Neuronal stem cell (in vitro differentiated cells): ENCODE results near the gene SLC12A2.
A peak's percentile ranks its signal among the peaks of the same experiment; 100 is the strongest.

ENCODE experiments used
- DNase-seq: peaks from one replicate; pipeline ENCODE4 v3.0.0-alpha.2; 2013; ENCODE audit warnings: low spot score
- H2AFZ ChIP-seq: one replicate; pipeline ENCODE4 v1.6.1; 2013; ENCODE audit warnings: mild to moderate bottlenecking, low read length, inconsistent platforms
- H2AK5ac ChIP-seq: 2 replicates; pipeline ENCODE4 v1.6.1; 2013; ENCODE audit warnings: low read depth, mild to moderate bottlenecking, inconsistent platforms, low read length, moderate library complexity, mixed read lengths
- H2BK120ac ChIP-seq: 2 replicates; pipeline ENCODE4 v1.6.1; 2013; ENCODE audit warnings: low read depth, mild to moderate bottlenecking, inconsistent platforms, low read length, moderate library complexity, mixed read lengths
- H2BK12ac ChIP-seq: one replicate; pipeline ENCODE4 v1.6.1; 2013; ENCODE audit warnings: low read length, inconsistent platforms
- H2BK15ac ChIP-seq: 2 replicates; pipeline ENCODE4 v1.6.1; 2013; ENCODE audit warnings: mild to moderate bottlenecking, low read length, inconsistent platforms, mixed read lengths
- H2BK5ac ChIP-seq: one replicate; pipeline ENCODE4 v1.6.1; 2013; ENCODE audit warnings: inconsistent platforms, mild to moderate bottlenecking, low read length, moderate library complexity
- H3K14ac ChIP-seq: one replicate; pipeline ENCODE4 v1.6.1; 2013; ENCODE audit warnings: low read length, inconsistent platforms
- H3K18ac ChIP-seq: 2 replicates; pipeline ENCODE4 v1.6.1; 2013; ENCODE audit warnings: low read length, inconsistent platforms
- H3K23ac ChIP-seq: 2 replicates; pipeline ENCODE4 v1.6.1; 2013; ENCODE audit warnings: low read depth, mild to moderate bottlenecking, mixed read lengths, low read length, inconsistent platforms; ENCODE audit not compliant: poor library complexity
- H3K27ac ChIP-seq: replicated peaks from 3 replicates; pipeline ENCODE4 v1.5.1; 2013; ENCODE audit warnings: low read length, inconsistent platforms
- H3K27me3 ChIP-seq, 3 experiments: 2 replicates each; pipeline ENCODE4 v1.6.1; 2013; ENCODE audit warnings: low read length in 3 of 3, mild to moderate bottlenecking in 2 of 3, inconsistent platforms in 1 of 3, low read depth in 1 of 3, mixed read lengths in 1 of 3, moderate library complexity in 1 of 3; ENCODE audit not compliant: control insufficient read depth in 3 of 3, insufficient read depth in 3 of 3
- H3K36me3 ChIP-seq, 2 donors: replicated peaks in 1 of 2; 2 replicates each; pipeline ENCODE4 v1.6.1; 2013; ENCODE audit warnings: low read length in 2 of 2; ENCODE audit not compliant: control insufficient read depth in 2 of 2, insufficient read depth in 2 of 2
- H3K4ac ChIP-seq: 2 replicates; pipeline ENCODE4 v1.6.1; 2013; ENCODE audit warnings: inconsistent platforms, mild to moderate bottlenecking, low read length, moderate library complexity
- H3K4me1 ChIP-seq, 2 donors: 1 replicate in 1 of 2; 2 replicates in 1 of 2; pipeline ENCODE4 v1.6.1; 2013; ENCODE audit warnings: low read length in 2 of 2, low read depth in 1 of 2; ENCODE audit not compliant: control insufficient read depth in 2 of 2, insufficient read depth in 1 of 2
- H3K4me2 ChIP-seq: one replicate; pipeline ENCODE4 v1.6.1; 2013; ENCODE audit warnings: mild to moderate bottlenecking, low read length, inconsistent platforms; ENCODE audit not compliant: insufficient read depth, poor library complexity, severe bottlenecking
- H3K4me3 ChIP-seq, 2 donors: 2 replicates each; pipeline ENCODE4 v1.5.1; 2013; ENCODE audit warnings: low read length in 2 of 2, mild to moderate bottlenecking in 2 of 2, inconsistent platforms in 1 of 2, moderate library complexity in 1 of 2
- H3K79me1 ChIP-seq: one replicate; pipeline ENCODE4 v1.6.1; 2013; ENCODE audit warnings: low read depth, mild to moderate bottlenecking, inconsistent platforms, low read length, moderate library complexity
- H3K9ac ChIP-seq: one replicate; pipeline ENCODE4 v1.6.1; 2013; ENCODE audit warnings: mild to moderate bottlenecking, low read depth, low read length, inconsistent platforms; ENCODE audit not compliant: poor library complexity
- H3K9me3 ChIP-seq, 2 donors: replicated peaks in 1 of 2; 2 replicates each; pipeline versions ENCODE3 to v1.6.1; 2013; ENCODE audit warnings: low read length in 2 of 2, mild to moderate bottlenecking in 2 of 2, inconsistent platforms in 1 of 2, low read depth in 1 of 2, mixed read lengths in 1 of 2, moderate library complexity in 1 of 2; ENCODE audit not compliant: control insufficient read depth in 2 of 2, insufficient read depth in 1 of 2
- H4K8ac ChIP-seq: one replicate; pipeline ENCODE4 v1.6.1; 2013; ENCODE audit warnings: low read depth, mild to moderate bottlenecking, inconsistent platforms, low read length, moderate library complexity
- H4K91ac ChIP-seq: one replicate; pipeline ENCODE4 v1.6.1; 2013; ENCODE audit warnings: low read length, low read depth, mild to moderate bottlenecking, inconsistent platforms; ENCODE audit not compliant: poor library complexity
- whole genome bisulfite sequencing, 2 donors: extraction: QIAGEN DNeasy Blood & Tissue Kit; methylation state at CpG; one replicate each; pipeline ENCODE4 v1.1.7; 2013; ENCODE audit warnings: missing lambda C conversion rate in 2 of 2, mixed read lengths in 1 of 2; ENCODE audit not compliant: insufficient read length in 2 of 2, insufficient replicate concordance in 1 of 2; ENCODE audit errors: extremely low coverage in 2 of 2; 5-methylcytosine and 5-hydroxymethylcytosine counted together

SLC12A2 gene

GRCh38 chr5:128196791-128197190 lies 113.2 kb downstream of the SLC12A2 start:
- no peak overlapping the region for H4K91ac ChIP-seq
- no peaks in the 10 kb centered on the region for H3K9me3 ChIP-seq
- H2BK12ac ChIP-seq: no peak overlapping the region
- no peak overlapping the region for H3K9ac ChIP-seq
- no peak overlapping the region for H3K4me2 ChIP-seq
- no peak overlapping the region for H3K14ac ChIP-seq
- no peaks in the 10 kb centered on the region for H3K36me3 ChIP-seq
- peaks cover 0 to 2% of the 10 kb centered on the region in 2 donors for H3K4me1 ChIP-seq
- no peak for DNase-seq
- no peak overlapping the region for H3K4ac ChIP-seq
- no peak overlapping the region for H2BK15ac ChIP-seq
- no peak overlapping the region for H2AK5ac ChIP-seq
- no peak overlapping the region for H2BK120ac ChIP-seq
- no peak overlapping the region for H3K18ac ChIP-seq
- H3K79me1 ChIP-seq: no peaks in the 10 kb centered on the region
- H4K8ac ChIP-seq: no peak overlapping the region
- H2AFZ ChIP-seq: no peak overlapping the region
- H2BK5ac ChIP-seq: no peak overlapping the region
- no peak overlapping the region for H3K23ac ChIP-seq
- no peaks in the 10 kb centered on the region for H3K27me3 ChIP-seq
- WGBS, 2 donors: no CpG with 5 or more reads among the region's 3 CpGs
- no peak overlapping the region for H3K4me3 ChIP-seq
- no peak overlapping the region for H3K27ac ChIP-seq

GRCh38 chr5:128197896-128198522 lies 114.4 kb downstream of the SLC12A2 start:
- Histone ChIP-seq H3K4me2 (no peak overlapping the region), H2AFZ (no peak overlapping the region), H3K18ac (no peak overlapping the region), H3K4ac (no peak overlapping the region), H2BK120ac (no peak overlapping the region), H2BK15ac (no peak overlapping the region), H2BK5ac (no peak overlapping the region), H3K4me1 (peaks cover 0 to 2% of the 10 kb centered on the region in 2 donors), H2BK12ac (no peak overlapping the region), H3K14ac (no peak overlapping the region), H3K27me3 (no peaks in the 10 kb centered on the region), H4K8ac (no peak overlapping the region), H3K4me3 (no peak overlapping the region), H3K23ac (no peak overlapping the region), H2AK5ac (no peak overlapping the region), H3K9ac (no peak overlapping the region), H3K27ac (no peak overlapping the region), H4K91ac (no peak overlapping the region), H3K9me3 (no peaks in the 10 kb centered on the region), H3K79me1 (no peaks in the 10 kb centered on the region), H3K36me3 (no peaks in the 10 kb centered on the region)
- no peak for DNase-seq
- WGBS, 2 donors: no CpG with 5 or more reads among the region's 4 CpGs

- H2BK5ac ChIP-seq: no peak overlapping the region
- no peak overlapping the region for H3K23ac ChIP-seq
- H2BK15ac ChIP-seq: no peak overlapping the region
- no peak overlapping the region for H3K14ac ChIP-seq
- peaks cover 0 to 2% of the 10 kb centered on the region in 2 donors for H3K4me1 ChIP-seq
- H3K27me3 ChIP-seq: no peaks in the 10 kb centered on the region
- no peak overlapping the region for H3K27ac ChIP-seq
- H2AFZ ChIP-seq: no peak overlapping the region
- H2BK12ac ChIP-seq: no peak overlapping the region
- no peaks in the 10 kb centered on the region for H3K79me1 ChIP-seq
- H3K36me3 ChIP-seq: no peaks in the 10 kb centered on the region
- WGBS, 2 donors: no CpG with 5 or more reads among the region's 4 CpGs
- no peak for DNase-seq
- H3K4me2 ChIP-seq: no peak overlapping the region
- no peaks in the 10 kb centered on the region for H3K9me3 ChIP-seq
- no peak overlapping the region for H2BK120ac ChIP-seq
- H2AK5ac ChIP-seq: peak overlapping the region; percentile 41
- H3K18ac ChIP-seq: no peak overlapping the region
- H3K4ac ChIP-seq: no peak overlapping the region
- H4K91ac ChIP-seq: no peak overlapping the region
- H4K8ac ChIP-seq: no peak overlapping the region
- H3K4me3 ChIP-seq: no peak overlapping the region
- no peak overlapping the region for H3K9ac ChIP-seq
These were observed 115.5 kb downstream of the SLC12A2 start for GRCh38 chr5:128199104-128199503.

GRCh38 chr5:128199611-128200010 lies 116.0 kb downstream of the SLC12A2 start:
- Histone ChIP-seq H3K4ac (no peak overlapping the region), H2BK15ac (no peak overlapping the region), H3K36me3 (no peaks in the 10 kb centered on the region), H3K27me3 (no peaks in the 10 kb centered on the region), H2BK120ac (no peak overlapping the region), H2BK5ac (no peak overlapping the region), H3K79me1 (no peaks in the 10 kb centered on the region), H2AK5ac (no peak overlapping the region), H2BK12ac (no peak overlapping the region), H3K4me1 (peaks cover 0 to 2% of the 10 kb centered on the region in 2 donors), H3K18ac (no peak overlapping the region), H3K9ac (no peak overlapping the region), H3K4me3 (no peak overlapping the region), H3K14ac (no peak overlapping the region), H2AFZ (no peak overlapping the region), H4K8ac (no peak overlapping the region), H3K4me2 (no peak overlapping the region), H4K91ac (no peak overlapping the region), H3K9me3 (no peaks in the 10 kb centered on the region), H3K23ac (no peak overlapping the region), H3K27ac (no peak overlapping the region)
- DNase-seq: no peak
